Tibial artery (tissue), 4 donors: ENCODE measurements around the gene MTHFD1.

ENCODE experiments used
- DNase-seq, 2 donors: peaks; one replicate each; pipeline ENCODE4 v3.0.0-alpha.2; 2019
- H3K27ac ChIP-seq, 2 donors: fragments of 200-600 bp; sonication (generic) in 1 of 2; 1 replicate in 1 of 2; 2 replicates in 1 of 2; pipeline ENCODE4 v1.5.1; 2018 to 2019; ENCODE audit warnings: mild to moderate bottlenecking in 1 of 2
- H3K27me3 ChIP-seq, 2 donors: fragments of 200-600 bp; sonication (generic) in 1 of 2; one replicate each; pipeline versions ENCODE4 v1.5.1 to v1.6.0; 2016 to 2019
- H3K36me3 ChIP-seq, 3 donors: fragments of 200-600 bp; sonication (generic) in 2 of 3; one replicate each; pipeline ENCODE4 v1.5.1; 2016 to 2019; ENCODE audit warnings: mild to moderate bottlenecking in 2 of 3
- H3K4me1 ChIP-seq, 4 donors: fragments of 200-600 bp; sonication (generic) in 2 of 4; 1 replicate in 3 of 4; 2 replicates in 1 of 4; pipeline ENCODE4 v1.5.1; 2016 to 2019
- H3K4me3 ChIP-seq, 2 donors: fragments of 200-600 bp; sonication (generic) in 1 of 2; 1 replicate in 1 of 2; 2 replicates in 1 of 2; pipeline ENCODE4 v1.5.1; 2018 to 2019; ENCODE audit warnings: mild to moderate bottlenecking in 2 of 2
- H3K9me3 ChIP-seq, 3 donors: fragments of 200-600 bp; sonication (generic) in 1 of 3; one replicate each; pipeline ENCODE4 v1.5.1; 2016 to 2019
- intact Hi-C: fragments of 100-400 bp; cut with DNase I; formaldehyde crosslinking; loops from one replicate; pipeline ENCODE4 v1.15.0; 2023; ENCODE audit warnings: low total_unique reads
- TF ChIP-seq, protein P1 (sequence below), 2 experiments: fragments of 200-600 bp in 1 of 2; fragments of 450-650 bp in 1 of 2; IDR thresholded peaks; one replicate each; pipeline ENCODE4 v1.5.1; 2017 to 2019; ENCODE audit warnings: antibody characterized with exemption in 2 of 2, mild to moderate bottlenecking in 1 of 2, moderate library complexity in 1 of 2

The MTHFD1 gene

DNA sequence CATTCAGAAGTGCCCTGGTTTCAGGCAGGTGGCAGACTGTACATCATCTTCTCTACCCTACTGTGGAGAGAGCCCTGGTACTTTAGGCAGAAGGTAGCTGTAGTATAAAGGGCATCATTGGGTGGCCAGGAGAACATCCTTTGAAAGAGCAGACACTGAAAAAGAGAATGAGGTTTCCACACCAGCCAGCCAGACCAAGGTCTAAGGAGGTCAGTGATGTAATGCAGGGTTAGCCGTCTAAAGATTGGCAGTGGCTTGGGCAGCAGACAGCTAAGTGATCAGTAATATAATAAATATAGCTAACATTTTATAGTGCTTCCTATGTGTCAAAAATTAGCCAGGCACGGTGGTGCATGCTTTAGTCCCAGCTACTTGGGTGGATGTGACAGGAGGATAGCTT is 103.5 kb downstream of the MTHFD1 start:
- intact Hi-C loops: no loop called here
- H3K4me3 ChIP-seq: no peak overlapping the region
- no peaks in the 10 kb centered on the region for H3K4me1 ChIP-seq
- TF ChIP-seq, protein P1, sequence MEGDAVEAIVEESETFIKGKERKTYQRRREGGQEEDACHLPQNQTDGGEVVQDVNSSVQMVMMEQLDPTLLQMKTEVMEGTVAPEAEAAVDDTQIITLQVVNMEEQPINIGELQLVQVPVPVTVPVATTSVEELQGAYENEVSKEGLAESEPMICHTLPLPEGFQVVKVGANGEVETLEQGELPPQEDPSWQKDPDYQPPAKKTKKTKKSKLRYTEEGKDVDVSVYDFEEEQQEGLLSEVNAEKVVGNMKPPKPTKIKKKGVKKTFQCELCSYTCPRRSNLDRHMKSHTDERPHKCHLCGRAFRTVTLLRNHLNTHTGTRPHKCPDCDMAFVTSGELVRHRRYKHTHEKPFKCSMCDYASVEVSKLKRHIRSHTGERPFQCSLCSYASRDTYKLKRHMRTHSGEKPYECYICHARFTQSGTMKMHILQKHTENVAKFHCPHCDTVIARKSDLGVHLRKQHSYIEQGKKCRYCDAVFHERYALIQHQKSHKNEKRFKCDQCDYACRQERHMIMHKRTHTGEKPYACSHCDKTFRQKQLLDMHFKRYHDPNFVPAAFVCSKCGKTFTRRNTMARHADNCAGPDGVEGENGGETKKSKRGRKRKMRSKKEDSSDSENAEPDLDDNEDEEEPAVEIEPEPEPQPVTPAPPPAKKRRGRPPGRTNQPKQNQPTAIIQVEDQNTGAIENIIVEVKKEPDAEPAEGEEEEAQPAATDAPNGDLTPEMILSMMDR (IDR thresholded peaks at IDR 0.05): no peak
- no peaks in the 10 kb centered on the region for H3K9me3 ChIP-seq
- no peak for DNase-seq
- no peaks in the 10 kb centered on the region for H3K27me3 ChIP-seq
- peaks cover 29 to 54% (median 35%) of the 10 kb centered on the region in 3 donors for H3K36me3 ChIP-seq
- no peak overlapping the region for H3K27ac ChIP-seq

DNA sequence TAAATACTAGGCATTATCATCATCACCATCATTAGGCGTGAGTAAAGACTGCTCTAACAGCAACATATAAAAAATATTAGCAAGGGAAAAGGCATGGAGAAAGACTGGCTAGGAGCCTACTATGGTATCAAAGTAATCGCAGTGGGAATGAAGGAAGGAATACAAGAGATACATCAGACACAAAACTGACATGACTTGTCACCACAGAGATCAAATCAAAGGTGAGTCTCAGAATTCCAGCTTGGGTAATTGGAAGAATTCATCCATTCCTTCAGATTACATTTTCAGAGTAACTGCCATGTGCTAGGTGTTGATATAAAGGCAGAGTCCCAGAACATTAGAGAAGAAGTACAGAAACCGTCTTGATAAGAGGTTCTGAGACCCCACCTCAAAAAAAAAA is 105.3 kb downstream of the MTHFD1 start:
- peaks cover 0 to 6% (median 0%) of the 10 kb centered on the region in 4 donors for H3K4me1 ChIP-seq
- peaks cover 13 to 36% (median 22%) of the 10 kb centered on the region in 3 donors for H3K36me3 ChIP-seq

DNA sequence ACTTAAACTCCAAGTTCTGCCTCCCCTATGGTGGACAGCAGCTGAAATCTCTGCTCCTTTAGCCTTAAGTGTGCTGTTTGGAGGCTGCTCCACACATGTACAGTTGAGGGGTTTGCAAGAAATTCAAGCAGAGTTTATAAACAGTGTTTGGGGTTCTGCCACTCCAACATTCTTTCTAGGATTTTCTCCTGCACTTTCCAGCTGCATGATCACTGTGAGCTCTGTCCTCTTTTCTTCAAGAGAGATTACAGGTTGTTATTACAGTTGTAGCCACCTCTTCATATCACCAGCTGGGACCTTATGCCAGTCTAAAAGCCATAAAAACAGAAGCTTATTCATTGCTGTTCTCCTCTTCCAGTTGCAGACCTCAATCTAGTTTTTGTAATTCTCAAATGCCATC is 107.1 kb downstream of the MTHFD1 start:
- Histone ChIP-seq H3K4me1 (peaks cover 0 to 16% (median 6%) of the 10 kb centered on the region in 4 donors), H3K27ac (no peak overlapping the region), H3K9me3 (no peaks in the 10 kb centered on the region), H3K36me3 (peaks cover 8 to 21% (median 12%) of the 10 kb centered on the region in 3 donors), H3K4me3 (no peak overlapping the region), H3K27me3 (no peaks in the 10 kb centered on the region)
- intact Hi-C loops: no loop called here
- TF ChIP-seq, protein P1 (IDR thresholded peaks at IDR 0.05): no peak
- DNase-seq: no peak

More for the DNA sequence above, 105.3 kb downstream of the MTHFD1 start:
- Histone ChIP-seq H3K27me3 (no peaks in the 10 kb centered on the region), H3K9me3 (no peaks in the 10 kb centered on the region), H3K4me3 (no peak overlapping the region), H3K27ac (no peak overlapping the region)
- DNase-seq: no peak
- intact Hi-C loops: no loop called here
- TF ChIP-seq, protein P1 (IDR thresholded peaks at IDR 0.05): no peak

DNA sequence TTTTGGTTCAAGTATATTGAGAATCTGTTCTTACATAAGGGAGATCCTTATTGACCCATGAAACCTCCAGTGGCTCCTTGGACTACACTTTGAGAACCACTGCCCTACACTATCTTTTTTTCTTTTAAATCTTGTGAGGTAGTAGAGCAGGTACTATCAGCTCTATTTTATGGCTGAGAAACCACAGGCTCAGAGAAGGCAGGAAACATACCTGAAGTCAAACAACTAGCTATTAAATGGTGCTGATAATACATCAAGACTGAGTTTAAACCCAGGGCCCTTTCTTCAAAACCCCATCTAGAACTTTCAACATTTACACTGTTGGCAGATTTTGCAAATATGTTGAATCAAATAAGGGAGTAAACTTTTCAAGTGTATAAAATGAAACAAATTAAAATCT is 108.6 kb downstream of the MTHFD1 start:
- no peak for DNase-seq
- no peak overlapping the region for H3K27ac ChIP-seq
- no peaks in the 10 kb centered on the region for H3K27me3 ChIP-seq
- TF ChIP-seq, protein P1 (IDR thresholded peaks at IDR 0.05): no peak
- no peaks in the 10 kb centered on the region for H3K9me3 ChIP-seq
- H3K36me3 ChIP-seq: peaks cover 8 to 21% (median 12%) of the 10 kb centered on the region in 3 donors
- no peak overlapping the region for H3K4me3 ChIP-seq
- intact Hi-C loops: no loop called here
- peaks cover 0 to 31% (median 21%) of the 10 kb centered on the region in 4 donors for H3K4me1 ChIP-seq

DNA sequence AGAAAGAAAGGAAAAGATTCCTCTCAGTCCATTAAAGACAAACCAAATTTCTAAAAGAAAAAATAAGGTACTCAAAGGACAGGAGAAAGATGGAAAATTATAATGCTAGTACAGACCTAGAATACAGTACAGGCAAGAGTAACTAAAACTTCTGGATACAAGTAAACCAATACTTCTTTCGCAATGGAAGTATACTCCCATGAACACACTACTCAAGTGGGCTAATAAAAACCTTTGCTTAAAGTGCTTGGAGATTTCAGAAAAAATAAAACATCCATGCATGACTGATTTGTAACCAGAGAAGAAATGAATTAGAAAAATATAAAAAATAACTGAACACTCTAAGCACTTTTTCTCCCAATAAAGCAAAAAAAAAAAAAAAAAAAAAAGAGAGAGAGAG is 111.9 kb downstream of the MTHFD1 start:
- H3K4me3 ChIP-seq: no peak overlapping the region
- H3K9me3 ChIP-seq: no peaks in the 10 kb centered on the region
- no peak for DNase-seq
- peaks cover 4 to 11% (median 8%) of the 10 kb centered on the region in 3 donors for H3K36me3 ChIP-seq
- H3K4me1 ChIP-seq: peaks cover 0 to 41% (median 30%) of the 10 kb centered on the region in 4 donors
- peak overlapping the region in 1 of 2 donors; percentile 95 for H3K27ac ChIP-seq
- TF ChIP-seq, protein P1 (IDR thresholded peaks at IDR 0.05): no peak
- H3K27me3 ChIP-seq: no peaks in the 10 kb centered on the region
- intact Hi-C loops: loop anchor here (5.0 kb wide), 1 partner anchor 262 kb away; no protein-coding TSS in a partner anchor
